Vagina (tissue), 2 donors: ENCODE measurements around the gene HIGD2B. TPM values are rescaled to one million over a fixed set of nuclear protein-coding genes. Genes with fewer than 3 reads are reported as not detected.

ENCODE experiments used
- DNase-seq, 2 donors: peaks; one replicate each; pipeline ENCODE4 v3.0.0-alpha.2; 2017; ENCODE audit errors: extremely low spot score in 2 of 2
- H3K27ac ChIP-seq: fragments of 200-600 bp; sonication (generic); one replicate; pipeline ENCODE4 v1.5.1; 2019
- H3K27me3 ChIP-seq: fragments of 200-600 bp; sonication (generic); one replicate; pipeline ENCODE4 v1.5.1; 2019
- H3K36me3 ChIP-seq, 2 donors: fragments of 200-600 bp; sonication (generic); one replicate each; pipeline ENCODE4 v1.5.1; 2017 to 2019
- H3K4me1 ChIP-seq: fragments of 200-600 bp; sonication (generic); one replicate; pipeline ENCODE4 v1.5.1; 2019
- H3K4me3 ChIP-seq, 2 donors: fragments of 200-600 bp; sonication (generic); 1 replicate in 1 of 2; 2 replicates in 1 of 2; pipeline ENCODE4 v1.5.1; 2016 to 2019
- H3K9me3 ChIP-seq: fragments of 200-600 bp; sonication (generic); one replicate; pipeline ENCODE4 v1.5.1; 2019
- CTCF ChIP-seq, 3 experiments: fragments of 450-650 bp in 2 of 3; fragments of 200-600 bp in 1 of 3; sonication (generic) in 1 of 3; IDR thresholded peaks; one replicate each; pipeline ENCODE4 v1.5.1; 2017 to 2019; ENCODE audit warnings: antibody characterized with exemption in 3 of 3, mild to moderate bottlenecking in 2 of 3, moderate library complexity in 2 of 3
- POLR2A ChIP-seq, 2 donors: fragments of 450-650 bp; IDR thresholded peaks; one replicate each; pipeline ENCODE4 v1.6.1; 2017; ENCODE audit warnings: antibody characterized with exemption in 2 of 2, mild to moderate bottlenecking in 2 of 2, moderate library complexity in 2 of 2
- POLR2AphosphoS5 ChIP-seq, 2 donors: sonication (generic); formaldehyde crosslinking; IDR thresholded peaks; one replicate each; pipeline ENCODE4 v1.9.0; 2017; ENCODE audit warnings: antibody characterized with exemption in 2 of 2, mild to moderate bottlenecking in 2 of 2, low read depth in 1 of 2; ENCODE audit not compliant: insufficient read depth in 1 of 2
- intact Hi-C: fragments of 100-400 bp; cut with DNase I; formaldehyde crosslinking; loops from one replicate; pipeline ENCODE4 v1.15.1; 2023
- total RNA-seq: library from RNA; depleted of rRNA; stranded (reverse); fragments of >200 nt; gene quantifications from one replicate; pipeline ENCODE4 v1.2.3, GENCODE V29; 2016

HIGD2B gene
- not detected for total RNA-seq

DNA sequence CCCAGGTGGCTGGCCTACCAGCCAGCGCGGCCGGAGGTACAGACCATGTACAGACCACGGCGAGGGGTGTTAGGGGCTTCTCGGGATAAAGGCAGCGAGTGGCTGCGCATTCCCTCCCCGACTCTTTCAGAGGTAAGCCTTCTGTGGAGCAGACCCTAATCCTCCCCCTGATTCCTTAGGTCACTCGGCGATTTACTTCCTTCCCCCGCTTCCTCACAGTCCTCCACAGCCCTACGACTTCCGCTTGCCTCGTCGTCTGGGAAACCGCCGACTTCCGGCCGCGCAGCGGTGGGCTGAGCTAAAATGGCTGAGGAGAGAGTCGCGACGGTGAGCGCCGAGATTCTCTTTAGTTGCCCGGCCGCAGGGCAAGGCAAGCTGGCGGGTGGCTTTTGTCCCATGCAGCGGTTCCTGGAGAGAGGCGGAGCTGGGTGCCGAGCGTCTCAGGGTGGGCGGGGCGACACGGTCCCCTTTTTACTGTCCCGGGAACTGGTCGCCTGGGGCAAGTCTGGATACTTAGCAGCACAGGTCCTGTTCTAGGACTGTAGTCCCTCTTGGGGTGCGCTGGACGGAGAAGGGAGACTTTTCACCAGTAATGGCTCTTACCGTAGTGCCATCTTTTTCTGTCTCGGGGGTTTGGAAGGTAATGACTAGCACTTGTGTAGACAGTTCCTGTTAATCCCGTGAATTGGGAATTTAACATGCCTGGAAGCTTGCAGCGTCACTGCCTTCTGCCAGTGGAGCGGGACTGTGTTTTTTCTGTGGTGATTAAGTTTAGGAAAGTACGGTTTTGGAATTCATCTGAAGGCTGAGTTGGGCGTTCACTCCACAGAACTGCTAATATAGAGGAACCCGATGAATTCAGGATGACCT, at the start of gene HIGD2B, which contains the start of gene BBS4:
TSS of gene HIGD2B (minus strand) at position 258 of the 870 bp plus-strand sequence. CDS start 9,808 bp downstream, outside the sequence.
TSS of gene BBS4 (plus strand) at position 283 of the 870 bp plus-strand sequence. CDS start at position 304, 21 bp downstream.
- TF ChIP-seq POLR2A (IDR thresholded peaks at IDR 0.05) = peak in 1 of 2 donors; percentile 23
- no peak for TF ChIP-seq CTCF (IDR thresholded peaks at IDR 0.05)
- TF ChIP-seq POLR2AphosphoS5 (IDR thresholded peaks at IDR 0.05; ENCODE audit: insufficient read depth in 1 of 2, low read depth in 1 of 2) = peak; percentile 73 to 91
- peak within 1 kb of the TSS; percentile 69 to 71 for H3K4me3 ChIP-seq
- H3K27ac ChIP-seq = peak within 1 kb of the TSS; percentile 85
- H3K27me3 ChIP-seq = no peaks in the 10 kb centered on the region
- intact Hi-C loops = no loop called here
- H3K9me3 ChIP-seq = no peaks in the 10 kb centered on the region
- H3K36me3 ChIP-seq = no peaks in the 10 kb centered on the region
- DNase-seq = peak in 1 of 2 donors; percentile 91
- H3K4me1 ChIP-seq = peaks cover 15% of the 10 kb centered on the region

DNA sequence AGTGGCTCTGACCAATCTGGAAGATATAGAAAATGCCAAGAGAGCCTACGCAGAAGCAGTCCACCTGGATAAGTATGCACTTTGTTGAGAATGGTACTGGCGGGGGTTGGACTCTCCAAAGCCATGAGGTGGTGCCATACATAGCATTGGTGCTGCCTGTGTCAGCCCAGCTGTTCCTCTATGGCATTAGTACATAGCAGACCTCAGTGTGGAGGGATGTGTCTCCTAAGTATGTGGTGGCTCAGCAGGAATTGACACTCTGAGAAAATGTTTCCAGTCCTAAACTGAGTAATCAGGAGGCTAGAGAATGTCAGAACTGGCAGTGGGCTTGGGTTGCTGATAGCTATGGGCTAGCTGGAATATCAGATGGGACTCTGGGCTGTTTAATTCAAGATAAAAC, 49.1 kb upstream of the HIGD2B start:
- no peaks in the 10 kb centered on the region for H3K9me3 ChIP-seq
- DNase-seq = no peak
- H3K36me3 ChIP-seq = peaks cover 0 to 60% of the 10 kb centered on the region in 2 donors
- no peaks in the 10 kb centered on the region for H3K4me1 ChIP-seq
- no peak overlapping the region for H3K27ac ChIP-seq
- intact Hi-C loops = no loop called here
- H3K27me3 ChIP-seq = no peaks in the 10 kb centered on the region
- H3K4me3 ChIP-seq = no peak overlapping the region
- TF ChIP-seq POLR2A (IDR thresholded peaks at IDR 0.05) (no peak), CTCF (IDR thresholded peaks at IDR 0.05) (no peak), POLR2AphosphoS5 (IDR thresholded peaks at IDR 0.05; ENCODE audit: insufficient read depth in 1 of 2, low read depth in 1 of 2) (no peak)

DNA sequence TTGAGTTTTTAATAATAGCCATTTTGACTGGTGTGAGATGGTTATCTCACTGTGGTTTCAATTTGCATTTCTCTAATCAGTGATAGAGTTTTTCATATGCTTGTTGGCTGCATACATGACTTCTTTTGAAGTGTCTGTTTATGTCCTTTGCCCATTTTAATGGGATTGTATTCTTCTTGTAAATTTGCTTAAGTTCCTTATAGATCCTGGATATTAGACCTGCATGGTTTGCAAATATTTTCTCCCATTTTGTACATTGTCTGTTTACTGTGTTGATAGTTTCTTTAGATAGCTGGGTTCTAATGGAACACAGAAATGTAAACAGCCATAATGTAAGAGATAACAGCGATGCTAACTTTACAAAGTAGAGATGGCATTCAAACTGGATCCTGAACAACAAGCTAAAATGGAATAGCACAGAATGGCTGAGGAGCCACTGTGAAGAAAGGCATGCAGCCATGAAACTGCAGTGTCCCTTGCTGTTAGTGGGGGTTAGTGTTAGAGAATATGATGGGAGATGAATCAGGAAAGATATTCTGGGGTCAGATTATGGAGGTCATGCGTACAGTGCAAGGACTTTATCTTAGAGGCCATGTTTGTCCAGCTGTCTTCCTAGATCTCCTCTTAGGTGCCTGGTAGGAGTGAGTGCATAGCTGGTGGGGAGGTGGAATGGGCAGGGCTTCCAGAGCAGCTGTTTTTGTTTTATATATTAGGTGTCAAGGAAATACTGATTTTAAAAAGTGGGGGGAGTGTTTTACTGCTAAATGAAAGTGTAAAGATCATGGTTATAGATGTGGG, 48.2 kb upstream of the HIGD2B start:
- no peak for DNase-seq
- Histone ChIP-seq H3K4me1 (no peaks in the 10 kb centered on the region), H3K9me3 (no peaks in the 10 kb centered on the region), H3K36me3 (peaks cover 0 to 54% of the 10 kb centered on the region in 2 donors), H3K27me3 (no peaks in the 10 kb centered on the region), H3K27ac (no peak overlapping the region), H3K4me3 (no peak overlapping the region)
- intact Hi-C loops = no loop called here
- TF ChIP-seq CTCF (IDR thresholded peaks at IDR 0.05) (no peak), POLR2A (IDR thresholded peaks at IDR 0.05) (no peak), POLR2AphosphoS5 (IDR thresholded peaks at IDR 0.05; ENCODE audit: insufficient read depth in 1 of 2, low read depth in 1 of 2) (no peak)

DNA sequence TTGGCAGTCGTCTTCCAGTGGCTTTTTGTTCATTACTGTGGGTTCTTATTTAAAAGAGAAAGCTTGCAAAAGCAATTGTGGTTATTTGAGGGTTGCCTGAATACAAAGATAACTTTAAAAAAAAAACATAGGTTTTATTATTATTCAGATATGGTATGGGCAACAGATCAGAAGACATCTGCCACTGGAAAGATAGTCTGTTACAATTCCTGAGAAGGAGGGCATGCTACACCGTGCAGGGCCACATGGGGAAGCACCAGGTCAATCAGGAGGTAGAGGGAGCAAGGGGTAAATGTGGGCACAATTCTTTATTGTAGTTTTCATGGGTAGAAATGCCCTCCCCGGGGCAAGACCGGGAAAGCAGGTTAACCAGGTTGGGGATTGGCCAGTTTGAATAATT, 46.5 kb upstream of the HIGD2B start:
- no peak overlapping the region for H3K27ac ChIP-seq
- no peak for DNase-seq
- TF ChIP-seq POLR2A (IDR thresholded peaks at IDR 0.05) (no peak), CTCF (IDR thresholded peaks at IDR 0.05) (no peak), POLR2AphosphoS5 (IDR thresholded peaks at IDR 0.05; ENCODE audit: insufficient read depth in 1 of 2, low read depth in 1 of 2) (no peak)
- no peaks in the 10 kb centered on the region for H3K27me3 ChIP-seq
- H3K4me3 ChIP-seq = no peak overlapping the region
- H3K36me3 ChIP-seq = peaks cover 0 to 41% of the 10 kb centered on the region in 2 donors
- intact Hi-C loops = no loop called here
- H3K4me1 ChIP-seq = no peaks in the 10 kb centered on the region
- no peaks in the 10 kb centered on the region for H3K9me3 ChIP-seq
